Adipose tissue (tissue), 3 donors: ENCODE data around the gene SDR42E1. TPM values are rescaled to one million over a fixed set of nuclear protein-coding genes. Genes with fewer than 3 reads are reported as not detected.

Experiments
- H3K27ac ChIP-seq: one replicate; pipeline ENCODE4 v1.5.1; 2013; ENCODE audit warnings: low read depth, low read length
- WGBS, 3 donors: extraction: QIAGEN DNeasy Blood & Tissue Kit; methylation state at CpG; one replicate each; pipeline ENCODE4 v1.1.7; 2013; 5-methylcytosine and 5-hydroxymethylcytosine counted together
- polyA plus RNA-seq, 3 donors: library from polyadenylated mRNA; stranded (reverse); fragments of 200-250 nt; gene quantifications; one replicate each; pipeline ENCODE4 v1.2.3, GENCODE V29; 2013
- donor health status: healthy with polysubstance abuse.
- donor health status: Bipolar disorder and iron deficiency.
- donor health status: healthy.

Gene SDR42E1
- 1 to 10 TPM in 1 of 3 donors, under 1 TPM in 2; 0.11 to 2.6 (median 0.30) TPM for polyA plus RNA-seq

DNA sequence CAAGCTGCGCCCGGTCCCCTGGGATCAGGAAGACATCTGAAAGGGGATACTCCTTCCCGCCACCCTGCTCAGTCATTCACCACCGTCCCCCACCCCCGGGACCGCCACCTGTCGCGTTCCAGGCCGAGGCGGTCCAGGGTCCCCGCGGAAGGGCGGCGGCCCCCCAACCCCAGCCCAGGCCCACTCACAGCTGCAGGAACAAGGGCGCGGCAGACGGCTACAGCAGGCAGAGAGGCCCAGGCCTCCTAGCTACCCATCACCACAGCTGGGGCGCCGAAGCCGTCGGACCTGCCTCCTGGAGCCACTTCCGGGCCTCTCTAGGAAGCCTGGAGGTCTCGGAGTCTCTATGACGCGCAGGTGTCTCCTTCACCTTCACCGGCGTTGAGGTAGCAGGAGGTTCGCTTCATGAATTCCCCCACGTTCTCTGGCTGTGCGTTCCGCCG, at the start of gene SDR42E1:
Gene SDR42E1, minus strand, starts transcription at position 272 of the 443 bp plus-strand sequence. CDS start 10,612 bp downstream, outside the sequence.
- WGBS, 3 donors = 3 to 15% (median 8%) methylated on average over 32 of the region's 32 CpGs
- no peak within 1 kb of the TSS for H3K27ac ChIP-seq

DNA sequence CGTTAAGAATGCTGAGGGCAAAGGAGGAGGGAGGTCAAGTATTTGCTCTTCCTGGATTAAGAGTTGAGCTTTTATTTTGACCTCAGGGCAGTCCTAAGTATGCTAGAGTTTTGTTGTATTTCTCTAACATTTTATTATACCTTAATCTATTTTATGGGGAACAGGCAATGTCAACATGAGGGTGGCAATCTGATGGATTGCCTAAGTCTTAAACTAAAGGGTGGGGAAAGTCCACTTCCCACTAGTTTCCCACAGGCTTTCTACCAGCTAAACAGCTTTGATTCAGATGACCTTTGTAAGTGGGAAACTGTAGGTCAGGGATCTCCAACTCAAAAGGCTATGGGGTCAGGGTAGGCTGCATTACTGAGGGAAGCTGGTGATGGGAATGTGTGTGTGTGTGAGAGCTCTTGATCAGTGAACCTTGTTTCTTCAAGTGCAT, 48.7 kb upstream of the SDR42E1 start:
- no peak overlapping the region for H3K27ac ChIP-seq
- WGBS, 3 donors = 48 to 71% (median 50%) methylated on average over 1 of the region's 1 CpG

DNA sequence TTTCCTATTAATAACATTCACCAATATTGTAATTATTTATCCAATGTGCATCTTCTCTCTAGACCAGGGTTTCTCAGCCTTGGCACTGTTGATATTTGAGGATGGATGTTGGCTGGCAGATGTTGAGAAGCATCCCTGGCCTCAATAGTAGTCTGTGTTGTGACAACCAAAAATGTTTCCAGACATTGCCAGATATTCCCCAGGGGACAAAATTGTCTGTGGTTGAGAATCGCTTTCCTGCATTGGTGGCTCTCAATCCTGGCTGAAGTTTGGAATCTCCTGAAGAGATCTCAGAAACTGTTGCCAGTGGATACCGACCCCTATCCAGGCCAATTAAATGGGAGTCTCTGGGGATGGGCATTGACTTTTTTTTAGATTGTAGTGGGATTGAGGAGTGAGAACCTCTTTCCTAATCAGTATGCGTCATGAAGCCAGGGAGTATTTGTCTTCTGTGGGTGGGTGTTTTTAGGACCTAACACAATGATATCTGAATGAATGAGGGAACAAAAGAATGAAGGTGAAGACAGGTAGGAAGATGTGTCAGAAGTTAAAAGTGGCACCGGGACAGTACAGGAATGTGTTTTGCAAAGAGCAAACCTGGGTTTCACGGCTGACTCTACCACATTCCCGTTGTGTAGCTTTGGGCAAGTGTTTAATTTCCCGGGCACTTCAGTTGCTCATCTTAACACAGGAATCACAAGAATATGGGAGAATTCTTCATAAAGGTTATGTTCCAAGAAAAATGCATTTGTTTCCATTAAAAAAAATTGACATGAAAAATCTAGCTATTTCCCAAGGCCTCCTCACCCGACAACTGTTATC, 48.1 kb upstream of the SDR42E1 start:
- H3K27ac ChIP-seq = no peak overlapping the region
- WGBS, 3 donors = 67 to 80% (median 70%) methylated on average over 8 of the region's 8 CpGs

DNA sequence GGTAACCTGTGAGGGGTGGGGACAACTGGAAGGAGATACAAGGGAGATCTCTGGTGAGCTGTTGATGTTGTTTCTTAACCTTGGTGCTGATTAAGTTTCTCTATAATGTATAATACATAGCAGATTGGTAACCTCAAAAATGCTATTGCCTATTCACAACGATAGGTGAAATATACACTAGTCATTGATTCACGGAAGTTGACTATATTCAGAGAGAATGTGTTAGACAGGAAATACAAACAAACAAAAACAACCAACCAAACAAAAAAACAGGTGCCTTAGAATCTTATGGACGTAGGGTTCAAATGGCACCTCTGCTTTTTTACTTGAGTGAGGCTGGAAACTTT, 45.3 kb upstream of the SDR42E1 start:
- H3K27ac ChIP-seq = no peak overlapping the region

DNA sequence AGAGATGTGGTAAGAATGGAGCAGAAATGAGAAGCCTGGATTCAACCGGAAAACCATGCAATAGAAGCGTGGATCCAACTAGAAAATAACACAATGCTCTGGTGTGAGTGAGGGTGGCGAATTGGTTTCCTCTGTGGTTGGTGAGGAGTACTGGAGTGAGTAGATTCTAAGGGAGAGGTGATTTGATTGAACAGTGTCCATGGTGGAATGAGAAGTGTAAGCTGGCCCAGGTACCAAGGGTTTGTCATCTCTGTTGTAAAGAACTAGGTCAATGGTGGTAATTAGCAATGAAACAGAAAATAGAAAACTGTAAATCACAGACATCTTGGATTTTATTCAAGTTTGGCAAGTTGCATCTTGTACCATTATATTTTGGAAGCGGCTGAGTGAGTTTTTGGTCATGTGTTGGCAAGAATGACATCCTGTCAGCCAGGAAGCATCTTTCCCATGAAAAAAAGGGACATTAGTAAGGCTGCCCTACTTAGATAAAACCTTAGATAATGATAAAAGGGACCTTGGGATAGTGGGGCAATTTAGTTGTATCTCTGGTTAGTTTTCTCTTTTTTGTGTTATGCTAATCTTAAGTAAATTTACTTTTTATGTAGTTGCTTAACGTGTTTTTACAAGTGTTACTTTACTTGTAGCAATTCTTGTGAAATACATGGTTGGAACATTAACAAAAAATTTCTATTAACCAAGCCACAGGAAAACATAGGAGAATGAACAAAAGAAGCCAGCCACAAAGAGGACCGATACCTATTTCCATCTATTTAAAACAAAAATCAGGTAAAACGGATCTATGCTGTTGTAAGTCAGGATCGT, 44.7 kb upstream of the SDR42E1 start:
- WGBS, 3 donors = 57 to 64% (median 59%) methylated on average over 8 of the region's 8 CpGs
- H3K27ac ChIP-seq = no peak overlapping the region

More for the DNA sequence above, 45.3 kb upstream of the SDR42E1 start:
- WGBS, 3 donors = 65 to 74% (median 66%) methylated on average over 3 of the region's 3 CpGs

DNA sequence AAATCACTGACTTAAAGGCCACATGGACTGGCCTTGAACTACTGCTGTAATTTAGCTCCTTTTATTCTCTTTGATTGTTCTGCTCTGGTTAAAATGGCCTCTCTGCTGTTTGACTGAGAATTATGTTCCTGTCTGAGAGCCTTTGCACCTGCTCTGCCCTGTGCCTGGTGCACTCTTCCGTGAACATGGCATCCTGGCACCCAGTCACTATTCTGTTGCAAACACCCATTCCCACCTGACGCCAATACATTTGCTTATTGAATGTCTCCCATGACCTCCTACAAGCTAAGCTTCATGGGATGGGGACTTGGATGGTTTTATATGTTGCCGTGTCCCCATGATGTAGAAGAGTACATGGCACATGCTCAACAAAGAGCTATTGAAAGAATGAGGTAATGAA, 43.8 kb upstream of the SDR42E1 start:
- no peak overlapping the region for H3K27ac ChIP-seq
- WGBS, 3 donors = 82 to 92% (median 89%) methylated on average over 3 of the region's 3 CpGs

- WGBS, 3 donors = 79 to 85% (median 82%) methylated on average over 5 of the region's 5 CpGs
- H3K27ac ChIP-seq = no peak overlapping the region
Measured at GRCh38 chr16:82051656-82052055, 40.4 kb upstream of the SDR42E1 start.

DNA sequence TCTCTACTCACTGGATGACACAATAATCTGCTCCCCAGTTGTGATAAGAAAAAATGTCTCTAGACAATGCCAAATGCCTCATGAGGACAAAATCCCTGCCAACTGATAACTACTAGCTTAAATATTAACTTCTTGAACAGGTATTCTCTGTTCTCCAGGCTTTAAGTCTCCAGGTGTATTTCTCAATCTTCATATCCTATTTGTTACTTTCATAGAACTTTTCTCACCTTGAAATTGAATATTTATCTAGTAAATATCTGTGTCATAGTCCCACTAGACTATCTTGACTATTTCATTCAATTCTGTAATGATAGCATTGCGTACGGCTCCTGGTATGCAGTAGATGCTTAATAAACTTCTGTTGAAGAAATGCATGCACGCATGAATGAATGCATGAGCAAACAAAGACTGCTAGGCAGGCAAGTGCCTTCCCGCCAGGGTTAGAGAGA, 39.7 kb upstream of the SDR42E1 start:
- 29 to 92% (median 87%) methylated on average over 4 of the region's 4 CpGs for WGBS, 3 donors
- H3K27ac ChIP-seq = no peak overlapping the region

DNA sequence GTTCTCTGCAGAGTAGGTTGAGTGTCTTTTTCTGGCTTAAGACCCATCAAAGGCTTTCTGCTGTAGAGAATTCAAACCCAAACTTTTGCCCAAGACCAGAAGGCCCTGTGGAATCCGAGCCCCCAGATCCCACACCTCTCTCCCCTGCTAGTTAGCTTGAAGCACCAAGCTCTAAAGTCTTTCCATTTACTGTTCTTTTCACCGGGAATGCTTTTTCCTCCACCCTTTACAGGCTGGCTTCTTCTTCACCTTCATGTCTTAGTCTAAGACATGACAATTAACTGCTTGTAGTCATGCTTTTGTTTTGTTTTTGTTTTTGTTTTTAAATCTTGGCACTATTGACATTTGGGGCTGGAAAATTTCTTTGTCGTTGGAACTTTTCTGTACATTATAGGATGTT, 39.2 kb upstream of the SDR42E1 start:
- H3K27ac ChIP-seq = no peak overlapping the region
- 38 to 72% (median 63%) methylated on average over 3 of the region's 3 CpGs for WGBS, 3 donors

DNA sequence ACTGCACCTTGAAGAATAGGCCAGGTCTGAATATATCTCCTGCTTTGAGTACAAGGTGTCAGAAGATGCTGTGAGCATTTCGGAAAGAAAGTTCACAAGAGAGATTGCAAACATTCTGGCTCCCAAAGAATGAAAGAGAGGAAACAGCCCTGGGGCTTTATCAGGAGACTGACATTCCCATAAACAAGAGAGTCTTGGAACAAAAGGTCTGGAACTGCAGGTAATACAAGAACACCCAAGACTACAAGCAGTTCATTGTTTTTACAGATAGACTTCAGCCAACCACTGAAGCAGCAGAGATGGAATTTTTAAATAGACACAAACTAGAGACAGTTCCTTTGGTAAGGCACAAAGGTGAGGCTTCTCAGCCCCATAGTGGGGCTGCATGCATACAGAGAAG, 38.2 kb upstream of the SDR42E1 start:
- 48 to 69% (median 65%) methylated on average over 1 of the region's 1 CpG for WGBS, 3 donors
- H3K27ac ChIP-seq = no peak overlapping the region

DNA sequence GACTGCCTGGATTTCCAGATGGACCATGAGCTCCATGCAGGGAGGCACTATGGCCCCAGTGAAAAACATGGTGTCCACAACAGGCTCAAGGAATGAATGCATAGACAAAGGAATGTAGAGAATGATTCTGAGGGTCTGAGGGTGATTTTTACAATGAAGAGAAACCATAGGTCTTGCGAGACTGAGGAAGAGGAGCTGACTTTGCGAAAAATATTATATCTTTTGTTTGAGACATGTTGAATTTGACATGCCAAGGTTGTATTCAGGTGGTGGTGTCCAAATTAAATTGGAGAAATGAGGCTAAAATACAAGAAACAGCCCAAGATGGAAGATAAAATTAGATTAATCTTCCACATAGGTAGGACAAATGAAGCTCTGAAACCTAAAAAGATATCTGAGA, 36.5 kb upstream of the SDR42E1 start:
- WGBS, 3 donors = 89 to 96% (median 92%) methylated on average over 2 of the region's 2 CpGs
- no peak overlapping the region for H3K27ac ChIP-seq

- WGBS, 3 donors = 78 to 89% (median 87%) methylated on average over 2 of the region's 2 CpGs
- no peak overlapping the region for H3K27ac ChIP-seq
Measured at GRCh38 chr16:82047374-82047773, 36.1 kb upstream of the SDR42E1 start.

GRCh38 chr16:82046941-82047340, 35.7 kb upstream of the SDR42E1 start:
- no peak overlapping the region for H3K27ac ChIP-seq
- WGBS, 3 donors = 91 to 95% (median 93%) methylated on average over 2 of the region's 2 CpGs

- H3K27ac ChIP-seq = no peak overlapping the region
- 76 to 89% (median 87%) methylated on average over 4 of the region's 4 CpGs for WGBS, 3 donors
Measured at GRCh38 chr16:82046541-82046940, 35.3 kb upstream of the SDR42E1 start.

GRCh38 chr16:82045465-82045864, 34.2 kb upstream of the SDR42E1 start:
- WGBS, 3 donors = 36 to 75% (median 63%) methylated on average over 2 of the region's 2 CpGs
- H3K27ac ChIP-seq = no peak overlapping the region

DNA sequence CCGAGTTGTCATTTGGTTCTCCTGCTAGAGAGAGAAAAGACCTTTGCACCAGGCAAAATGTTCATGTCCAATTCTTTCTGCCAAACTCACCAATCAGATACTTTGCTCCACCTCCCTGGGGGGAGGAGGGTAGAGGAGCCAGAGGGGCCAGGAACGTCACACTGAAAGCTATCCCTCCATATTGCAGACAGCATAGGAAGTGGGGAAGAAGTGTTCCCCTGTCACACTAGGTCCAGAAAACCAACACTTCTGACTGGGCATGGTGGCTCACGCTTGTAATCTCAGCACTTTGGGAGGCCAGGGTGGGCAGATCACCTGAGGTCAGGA, 33.3 kb upstream of the SDR42E1 start:
- 76 to 90% (median 78%) methylated on average over 3 of the region's 3 CpGs for WGBS, 3 donors
- H3K27ac ChIP-seq = no peak overlapping the region

GRCh38 chr16:82043680-82044584, 32.7 kb upstream of the SDR42E1 start:
- WGBS, 3 donors = 67 to 71% (median 69%) methylated on average over 6 of the region's 6 CpGs

DNA sequence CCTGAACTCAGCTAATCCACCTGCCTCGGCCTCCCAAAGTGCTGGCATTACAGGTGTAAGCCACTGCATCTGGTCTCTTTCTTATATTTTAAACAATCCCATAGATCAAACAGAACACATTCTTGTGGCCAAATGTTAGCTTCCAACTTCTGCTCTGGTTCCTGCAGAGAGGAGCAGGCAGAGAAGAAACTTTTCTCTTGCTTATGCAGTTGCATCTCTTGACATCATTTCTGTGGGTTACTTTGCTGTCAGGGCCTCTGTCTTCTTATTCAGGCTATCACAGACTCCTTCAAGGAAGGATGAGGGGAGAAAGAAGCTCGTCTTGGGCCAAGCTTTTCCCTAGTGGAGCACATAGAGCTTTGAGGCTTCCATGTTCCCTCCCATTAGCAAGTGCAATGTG, 31.6 kb upstream of the SDR42E1 start:
- H3K27ac ChIP-seq = no peak overlapping the region
- 66 to 78% (median 72%) methylated on average over 2 of the region's 2 CpGs for WGBS, 3 donors

More at GRCh38 chr16:82043680-82044584, 32.7 kb upstream of the SDR42E1 start:
- H3K27ac ChIP-seq = no peak overlapping the region
